SHP77 treated with DMSO at 0.1 percent for 48 hours (cell line): ENCODE data around the gene TIGD2.
"Not testable (repeated sequence)": the region's sequence is repeated elsewhere in the genome, so short reads cannot be mapped to it uniquely, and the experiment has no call there.

Experiments
- DNase-seq: peaks from one replicate; lab custom pipeline; 2025; lab: John Stamatoyannopoulos, UW

Gene TIGD2

GRCh38 chr4:89119836-89120235 is 8.5 kb downstream of the TIGD2 start:
- no peak for DNase-seq

- no peak for DNase-seq
Observed at GRCh38 chr4:89121387-89122068, 10.2 kb downstream of the TIGD2 start.

GRCh38 chr4:89123451-89123851 is 12.1 kb downstream of the TIGD2 start:
- DNase-seq, result no peak

GRCh38 chr4:89125901-89126782 is 14.8 kb downstream of the TIGD2 start:
- DNase-seq, result no peak

- DNase-seq, result no peak
Observed at GRCh38 chr4:89129080-89129640, 17.8 kb downstream of the TIGD2 start.

GRCh38 chr4:89134775-89135319 is 23.5 kb downstream of the TIGD2 start:
- no peak for DNase-seq

- no peak for DNase-seq
Observed at GRCh38 chr4:89136525-89136924, 25.2 kb downstream of the TIGD2 start.

GRCh38 chr4:89137231-89137630 is 25.9 kb downstream of the TIGD2 start:
- DNase-seq, result no peak

GRCh38 chr4:89137695-89138094 is 26.4 kb downstream of the TIGD2 start:
- DNase-seq, result no peak

GRCh38 chr4:89140168-89140759 is 28.9 kb downstream of the TIGD2 start:
- no peak for DNase-seq

GRCh38 chr4:89142691-89143669 is 31.6 kb downstream of the TIGD2 start:
- DNase-seq, result no peak

- not testable (repeated sequence) for DNase-seq
Observed at GRCh38 chr4:89144652-89145051, 33.3 kb downstream of the TIGD2 start.

GRCh38 chr4:89146196-89146595 is 34.9 kb downstream of the TIGD2 start:
- no peak for DNase-seq

GRCh38 chr4:89152972-89153371 is 41.6 kb downstream of the TIGD2 start:
- DNase-seq, result no peak

GRCh38 chr4:89156174-89156914 is 45.0 kb downstream of the TIGD2 start:
- no peak for DNase-seq

GRCh38 chr4:89157488-89158024 is 46.2 kb downstream of the TIGD2 start:
- no peak for DNase-seq

- DNase-seq, result peak; percentile 5
Observed at GRCh38 chr4:89158884-89159503, 47.7 kb downstream of the TIGD2 start.

- DNase-seq, result no peak
Observed at GRCh38 chr4:89160806-89161205, 49.5 kb downstream of the TIGD2 start.

- no peak for DNase-seq
Observed at GRCh38 chr4:89161841-89162240, 50.5 kb downstream of the TIGD2 start.

- DNase-seq, result no peak
Observed at GRCh38 chr4:89162496-89162895, 51.2 kb downstream of the TIGD2 start.
